Trophoblast cell (in vitro differentiated cells and primary cell): ENCODE measurements around the gene SELE.

ENCODE experiments used
- DNase-seq, 2 donors: peaks; one replicate each; pipeline ENCODE4 v3.0.0-alpha.2; 2016
- H2AFZ ChIP-seq: 2 replicates; pipeline ENCODE4 v1.6.1; 2013; ENCODE audit warnings: low read length, moderate library complexity, mild to moderate bottlenecking; ENCODE audit not compliant: insufficient read depth, poor library complexity
- H2AK5ac ChIP-seq: 2 replicates; pipeline ENCODE4 v1.6.1; 2013; ENCODE audit warnings: mild to moderate bottlenecking, low read length
- H2BK120ac ChIP-seq: 2 replicates; pipeline ENCODE4 v1.6.1; 2013; ENCODE audit warnings: low read length, mild to moderate bottlenecking, moderate library complexity; ENCODE audit not compliant: insufficient read depth, poor library complexity
- H2BK12ac ChIP-seq: 2 replicates; pipeline ENCODE4 v1.6.1; 2013; ENCODE audit warnings: mild to moderate bottlenecking, low read length, moderate library complexity
- H2BK5ac ChIP-seq: 2 replicates; pipeline ENCODE4 v1.6.1; 2013; ENCODE audit warnings: low read length, low read depth, moderate library complexity, mild to moderate bottlenecking; ENCODE audit not compliant: poor library complexity
- H3K14ac ChIP-seq: 2 replicates; pipeline ENCODE4 v1.6.1; 2013; ENCODE audit warnings: mild to moderate bottlenecking, low read length
- H3K18ac ChIP-seq: 2 replicates; pipeline ENCODE4 v1.6.1; 2013; ENCODE audit warnings: mild to moderate bottlenecking, low read length
- H3K23ac ChIP-seq: 2 replicates; pipeline ENCODE4 v1.6.1; 2013; ENCODE audit warnings: low read length
- H3K27ac ChIP-seq: 2 replicates; pipeline ENCODE4 v1.5.1; 2013; ENCODE audit warnings: low read depth, mild to moderate bottlenecking, inconsistent platforms, low read length, moderate library complexity
- H3K27me3 ChIP-seq: 2 replicates; pipeline ENCODE4 v1.6.1; 2013; ENCODE audit warnings: inconsistent platforms, mild to moderate bottlenecking, low read length, moderate library complexity; ENCODE audit not compliant: insufficient read depth
- H3K36me3 ChIP-seq, 2 experiments: 1 replicate in 1 of 2; 2 replicates in 1 of 2; pipeline ENCODE4 v1.6.1; 2013; ENCODE audit warnings: low read length in 2 of 2, mild to moderate bottlenecking in 2 of 2, moderate library complexity in 1 of 2; ENCODE audit not compliant: insufficient read depth in 2 of 2, control insufficient read depth in 1 of 2
- H3K4ac ChIP-seq: 2 replicates; pipeline ENCODE4 v1.6.1; 2013; ENCODE audit warnings: low read depth, mild to moderate bottlenecking, low read length, moderate library complexity
- H3K4me1 ChIP-seq, 2 experiments: 1 replicate in 1 of 2; 2 replicates in 1 of 2; pipeline ENCODE4 v1.6.1; 2013; ENCODE audit warnings: low read length in 2 of 2, mild to moderate bottlenecking in 2 of 2, moderate library complexity in 1 of 2; ENCODE audit not compliant: insufficient read depth in 2 of 2, control insufficient read depth in 1 of 2
- H3K4me2 ChIP-seq: 2 replicates; pipeline ENCODE4 v1.6.1; 2013; ENCODE audit warnings: inconsistent platforms, mild to moderate bottlenecking, low read length, moderate library complexity
- H3K4me3 ChIP-seq: 2 replicates; pipeline ENCODE4 v1.5.1; 2013; ENCODE audit warnings: mild to moderate bottlenecking, low read depth, low read length, inconsistent platforms
- H3K79me1 ChIP-seq: one replicate; pipeline ENCODE4 v1.6.1; 2013; ENCODE audit warnings: low read length
- H3K79me2 ChIP-seq: 2 replicates; pipeline ENCODE4 v1.6.1; 2013; ENCODE audit warnings: low read length, mild to moderate bottlenecking; ENCODE audit not compliant: control insufficient read depth, insufficient read depth, poor library complexity
- H3K9ac ChIP-seq: 2 replicates; pipeline ENCODE4 v1.6.1; 2013; ENCODE audit warnings: mild to moderate bottlenecking, low read length
- H3K9me3 ChIP-seq: 2 replicates; pipeline ENCODE4 v1.6.1; 2013; ENCODE audit warnings: low read depth, mild to moderate bottlenecking, control low read depth, inconsistent platforms, low read length; ENCODE audit not compliant: insufficient read depth
- H4K12ac ChIP-seq: 2 replicates; pipeline ENCODE4 v1.6.1; 2013; ENCODE audit warnings: low read depth, mild to moderate bottlenecking, low read length, moderate library complexity
- H4K8ac ChIP-seq: 2 replicates; pipeline ENCODE4 v1.6.1; 2013; ENCODE audit warnings: low read depth, mild to moderate bottlenecking, low read length, moderate library complexity
- H4K91ac ChIP-seq: one replicate; pipeline ENCODE4 v1.6.1; 2013; ENCODE audit warnings: low read depth, mild to moderate bottlenecking, low read length, moderate library complexity
- WGBS: extraction: QIAGEN DNeasy Blood & Tissue Kit; methylation state at CpG from one replicate; pipeline ENCODE4 v1.1.7; 2013; ENCODE audit warnings: missing lambda C conversion rate; ENCODE audit not compliant: insufficient read length, insufficient coverage; ENCODE audit errors: extremely low coverage; 5-methylcytosine and 5-hydroxymethylcytosine counted together

SELE gene

GRCh38 chr1:169776440-169776839 lies 42.6 kb upstream of the SELE start:
- Histone ChIP-seq H4K91ac (peak overlapping the region; percentile 50), H2BK5ac (no peak overlapping the region), H4K8ac (no peak overlapping the region), H3K18ac (no peak overlapping the region), H3K4me3 (no peak overlapping the region), H3K79me1 (peaks cover 21% of the 10 kb centered on the region), H3K9me3 (no peaks in the 10 kb centered on the region), H3K4me2 (no peak overlapping the region), H3K27me3 (no peaks in the 10 kb centered on the region), H3K36me3 (no peaks in the 10 kb centered on the region), H3K14ac (peak overlapping the region; percentile 21), H2AK5ac (no peak overlapping the region), H4K12ac (no peak overlapping the region), H3K4me1 (peaks cover 10 to 11% of the 10 kb centered on the region in 2 experiments), H2AFZ (no peak overlapping the region), H3K23ac (no peak overlapping the region), H3K9ac (no peak overlapping the region), H2BK120ac (no peak overlapping the region), H2BK12ac (peak overlapping the region; percentile 44), H3K4ac (no peak overlapping the region), H3K79me2 (peaks cover 1% of the 10 kb centered on the region), H3K27ac (no peak overlapping the region)
- DNase-seq, result no peak
- no CpG with 5 or more reads among the region's 3 CpGs for WGBS

GRCh38 chr1:169768161-169768560 lies 34.3 kb upstream of the SELE start:
- H3K36me3 ChIP-seq, result no peaks in the 10 kb centered on the region
- H3K79me1 ChIP-seq, result peaks cover 11% of the 10 kb centered on the region
- no peak overlapping the region for H3K27ac ChIP-seq
- H3K4me2 ChIP-seq, result no peak overlapping the region
- H3K9me3 ChIP-seq, result no peaks in the 10 kb centered on the region
- no peak overlapping the region for H3K4me3 ChIP-seq
- peak overlapping the region; percentile 80 for H2BK12ac ChIP-seq
- peak overlapping the region; percentile 46 for H2BK120ac ChIP-seq
- H3K14ac ChIP-seq, result no peak overlapping the region
- peak overlapping the region; percentile 46 for H2AK5ac ChIP-seq
- H3K18ac ChIP-seq, result no peak overlapping the region
- DNase-seq, result no peak
- peak overlapping the region; percentile 14 for H4K91ac ChIP-seq
- H3K79me2 ChIP-seq, result no peaks in the 10 kb centered on the region
- H3K27me3 ChIP-seq, result no peaks in the 10 kb centered on the region
- no peak overlapping the region for H3K4ac ChIP-seq
- H2AFZ ChIP-seq, result no peak overlapping the region
- peaks cover 3 to 6% of the 10 kb centered on the region in 2 experiments for H3K4me1 ChIP-seq
- peak overlapping the region; percentile 68 for H2BK5ac ChIP-seq
- no peak overlapping the region for H4K8ac ChIP-seq
- no CpG with 5 or more reads among the region's 2 CpGs for WGBS
- no peak overlapping the region for H4K12ac ChIP-seq
- H3K9ac ChIP-seq, result no peak overlapping the region
- H3K23ac ChIP-seq, result no peak overlapping the region

- no peak overlapping the region for H4K12ac ChIP-seq
- peak overlapping the region; percentile 71 for H2AFZ ChIP-seq
- no peak overlapping the region for H3K4me2 ChIP-seq
- no peaks in the 10 kb centered on the region for H3K9me3 ChIP-seq
- no peak overlapping the region for H3K4me3 ChIP-seq
- no peak overlapping the region for H3K4ac ChIP-seq
- H2BK12ac ChIP-seq, result peak overlapping the region; percentile 94
- no peak overlapping the region for H2BK5ac ChIP-seq
- no CpG with 5 or more reads among the region's 7 CpGs for whole genome bisulfite sequencing
- no peaks in the 10 kb centered on the region for H3K36me3 ChIP-seq
- peak overlapping the region; percentile 68 for H4K91ac ChIP-seq
- H3K27me3 ChIP-seq, result no peaks in the 10 kb centered on the region
- no peak overlapping the region for H3K9ac ChIP-seq
- H2BK120ac ChIP-seq, result peak overlapping the region; percentile 91
- no peak overlapping the region for H3K27ac ChIP-seq
- DNase-seq, result no peak
- no peaks in the 10 kb centered on the region for H3K79me2 ChIP-seq
- peak overlapping the region; percentile 84 for H3K14ac ChIP-seq
- H3K18ac ChIP-seq, result peak overlapping the region; percentile 86
- H2AK5ac ChIP-seq, result peak overlapping the region; percentile 69
- no peak overlapping the region for H3K23ac ChIP-seq
- H4K8ac ChIP-seq, result peak overlapping the region; percentile 79
- H3K4me1 ChIP-seq, result peaks cover 6 to 9% of the 10 kb centered on the region in 2 experiments
- H3K79me1 ChIP-seq, result peaks cover 11% of the 10 kb centered on the region
Measured at GRCh38 chr1:169765580-169766331, 31.9 kb upstream of the SELE start.

GRCh38 chr1:169764919-169765318 lies 31.0 kb upstream of the SELE start:
- Histone ChIP-seq H2BK5ac (no peak overlapping the region), H4K8ac (no peak overlapping the region), H2AFZ (no peak overlapping the region), H3K79me2 (no peaks in the 10 kb centered on the region), H2BK120ac (no peak overlapping the region), H3K27me3 (no peaks in the 10 kb centered on the region), H3K4me3 (no peak overlapping the region), H3K79me1 (peaks cover 7% of the 10 kb centered on the region), H3K27ac (no peak overlapping the region), H3K4ac (no peak overlapping the region), H2AK5ac (no peak overlapping the region), H3K9ac (no peak overlapping the region), H3K14ac (no peak overlapping the region), H3K4me1 (peaks cover 6 to 9% of the 10 kb centered on the region in 2 experiments), H3K9me3 (no peaks in the 10 kb centered on the region), H3K23ac (no peak overlapping the region), H3K18ac (no peak overlapping the region), H4K12ac (no peak overlapping the region), H4K91ac (no peak overlapping the region), H3K36me3 (no peaks in the 10 kb centered on the region), H2BK12ac (no peak overlapping the region), H3K4me2 (no peak overlapping the region)
- no CpG with 5 or more reads among the region's 1 CpG for WGBS
- DNase-seq, result no peak
